PFSK-1 (cell line): Measurements from ENCODE around the gene CLDN15.

Source experiments
- FOXP2 ChIP-seq: optimal IDR thresholded peaks from 2 replicates; pipeline ENCODE3; 2011; ENCODE audit warnings: borderline replicate concordance, control low read depth, inconsistent platforms; ENCODE audit not compliant: insufficient read depth; ENCODE audit errors: extremely low read length, extremely low read depth
- REST ChIP-seq, 2 experiments: IDR thresholded peaks; 2 replicates each; pipeline versions ENCODE4 v1.6.1 to v1.8.0; 2011 to 2012; ENCODE audit warnings: low read depth in 2 of 2, low read length in 2 of 2, control low read depth in 1 of 2, inconsistent platforms in 1 of 2, mild to moderate bottlenecking in 1 of 2, moderate library complexity in 1 of 2; ENCODE audit not compliant: insufficient read depth in 1 of 2
- TAF1 ChIP-seq: IDR thresholded peaks from 2 replicates; pipeline ENCODE4 v1.6.1; 2012; ENCODE audit warnings: low read length, control low read depth, borderline replicate concordance; ENCODE audit not compliant: insufficient read depth

GRCh38 chr7:101201695-101202602 is 35.7 kb downstream of the CLDN15 start:
- TF ChIP-seq REST (IDR thresholded peaks at IDR 0.05; ENCODE audit: insufficient read depth in 1 of 2, low read depth in 2 of 2, low read length in 2 of 2) = no peak
- TF ChIP-seq TAF1 = no peak
- TF ChIP-seq FOXP2 = no peak
